GM12874 (cell line): Measurements from ENCODE around the gene MACROD2.

ENCODE experiments used
- TF ChIP-seq, protein P1 (sequence below): IDR thresholded peaks from 2 replicates; pipeline ENCODE4 v1.5.1; 2011; ENCODE audit warnings: low read depth, mild to moderate bottlenecking, control low read depth, low read length, moderate library complexity; ENCODE audit not compliant: insufficient read depth

The MACROD2 gene

DNA sequence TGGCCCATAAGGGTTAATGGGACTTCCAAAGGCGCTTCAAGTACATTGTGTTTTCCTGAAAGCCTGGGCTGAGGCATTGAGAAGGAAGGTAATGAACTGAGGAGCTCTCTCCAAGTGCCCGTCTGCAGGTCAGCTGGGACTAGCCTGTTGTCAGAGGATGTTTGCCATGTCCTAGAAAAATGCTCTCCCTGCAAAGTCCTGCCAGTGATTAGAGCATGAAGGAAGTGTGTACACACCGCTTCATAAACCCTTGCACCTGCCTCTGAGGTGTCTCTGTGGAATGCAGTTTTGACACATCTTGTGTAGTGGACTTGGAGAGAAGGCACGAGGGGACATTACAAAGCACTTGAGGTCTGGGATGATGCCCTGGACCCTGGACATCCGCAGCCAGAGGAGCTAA is 2071.3 kb downstream of the MACROD2 start:
- TF ChIP-seq, protein P1, sequence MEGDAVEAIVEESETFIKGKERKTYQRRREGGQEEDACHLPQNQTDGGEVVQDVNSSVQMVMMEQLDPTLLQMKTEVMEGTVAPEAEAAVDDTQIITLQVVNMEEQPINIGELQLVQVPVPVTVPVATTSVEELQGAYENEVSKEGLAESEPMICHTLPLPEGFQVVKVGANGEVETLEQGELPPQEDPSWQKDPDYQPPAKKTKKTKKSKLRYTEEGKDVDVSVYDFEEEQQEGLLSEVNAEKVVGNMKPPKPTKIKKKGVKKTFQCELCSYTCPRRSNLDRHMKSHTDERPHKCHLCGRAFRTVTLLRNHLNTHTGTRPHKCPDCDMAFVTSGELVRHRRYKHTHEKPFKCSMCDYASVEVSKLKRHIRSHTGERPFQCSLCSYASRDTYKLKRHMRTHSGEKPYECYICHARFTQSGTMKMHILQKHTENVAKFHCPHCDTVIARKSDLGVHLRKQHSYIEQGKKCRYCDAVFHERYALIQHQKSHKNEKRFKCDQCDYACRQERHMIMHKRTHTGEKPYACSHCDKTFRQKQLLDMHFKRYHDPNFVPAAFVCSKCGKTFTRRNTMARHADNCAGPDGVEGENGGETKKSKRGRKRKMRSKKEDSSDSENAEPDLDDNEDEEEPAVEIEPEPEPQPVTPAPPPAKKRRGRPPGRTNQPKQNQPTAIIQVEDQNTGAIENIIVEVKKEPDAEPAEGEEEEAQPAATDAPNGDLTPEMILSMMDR = no peak

DNA sequence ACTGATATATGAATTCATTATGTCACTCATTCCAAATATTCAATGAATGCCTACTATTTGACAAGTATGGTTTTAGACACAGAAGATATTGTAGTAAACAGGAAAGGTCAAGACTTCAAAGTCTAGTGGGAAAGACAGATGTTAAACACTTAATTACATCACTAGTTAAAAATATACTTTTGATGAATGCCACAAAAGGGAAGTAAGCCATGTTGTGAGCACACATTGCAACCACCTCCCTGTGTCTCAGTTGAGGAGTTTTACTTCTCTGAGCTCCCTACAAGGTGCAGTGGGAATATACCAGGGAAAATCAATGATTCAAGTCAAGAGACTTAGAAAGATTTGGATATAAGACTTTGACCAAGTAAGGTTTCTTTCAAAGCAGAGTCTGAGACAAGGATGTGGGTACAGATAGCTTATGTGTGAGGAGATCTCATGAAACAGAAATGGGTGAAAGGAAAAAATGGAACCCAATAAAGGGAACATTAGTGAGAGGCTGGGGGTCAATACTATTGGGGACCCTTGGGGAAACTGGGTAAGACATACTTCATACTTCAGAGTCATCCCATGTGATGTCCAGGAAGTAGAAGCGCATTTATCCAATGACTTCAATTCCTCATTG is 2074.2 kb downstream of the MACROD2 start:
- TF ChIP-seq, protein P1 = no peak

DNA sequence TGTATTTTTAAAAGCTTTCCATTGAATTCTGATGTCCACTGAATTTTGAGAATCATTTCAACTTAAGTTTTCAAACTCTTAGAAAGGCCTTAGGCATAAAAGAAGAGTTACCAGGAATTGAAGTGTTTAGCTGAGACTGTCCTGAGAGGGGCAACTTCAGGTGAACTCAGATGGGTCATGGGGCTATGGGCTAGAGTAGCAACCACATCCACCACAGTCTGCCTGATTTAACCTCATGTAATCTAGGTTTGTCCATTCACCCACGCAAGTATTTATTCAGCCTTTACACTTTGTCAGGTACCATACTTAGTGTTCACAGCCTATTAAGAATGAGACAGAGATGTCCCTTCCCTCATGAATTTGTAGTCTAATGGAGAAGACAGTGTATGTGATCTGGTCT is 2076.9 kb downstream of the MACROD2 start:
- TF ChIP-seq, protein P1 = no peak

DNA sequence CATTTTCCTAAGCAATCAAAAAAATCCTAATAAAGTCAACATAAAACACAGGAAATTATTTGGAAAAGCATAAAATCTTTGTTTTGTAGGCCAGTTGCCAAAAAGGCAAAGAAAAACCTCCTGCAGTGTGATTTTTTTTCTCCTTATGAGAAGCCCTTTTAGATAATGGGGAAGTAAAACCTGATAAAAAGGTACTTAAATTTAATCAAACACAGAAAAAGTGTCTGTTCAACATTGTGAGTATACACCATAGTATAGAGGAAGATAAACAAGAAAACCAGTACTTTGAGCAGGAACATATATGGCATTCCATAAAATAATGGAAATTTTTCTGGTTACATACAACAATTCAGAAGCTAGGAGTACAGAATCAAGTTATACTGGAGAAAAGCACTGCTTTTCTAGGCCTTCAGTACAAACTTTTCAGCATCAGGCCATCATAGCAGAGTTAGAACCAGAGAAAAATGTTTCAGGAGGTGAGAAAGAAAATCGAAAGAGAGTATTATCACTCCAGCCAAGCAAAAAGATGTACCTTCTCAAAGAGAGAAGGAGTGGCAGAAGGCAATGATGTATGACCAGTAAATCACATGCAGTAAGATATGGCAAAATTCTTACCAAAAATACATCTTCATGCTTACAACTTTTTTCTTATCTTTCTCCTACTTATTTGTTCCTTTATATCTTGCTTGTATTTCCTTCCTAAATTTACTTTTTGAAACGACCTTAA is 2083.0 kb downstream of the MACROD2 start:
- TF ChIP-seq, protein P1 = no peak

DNA sequence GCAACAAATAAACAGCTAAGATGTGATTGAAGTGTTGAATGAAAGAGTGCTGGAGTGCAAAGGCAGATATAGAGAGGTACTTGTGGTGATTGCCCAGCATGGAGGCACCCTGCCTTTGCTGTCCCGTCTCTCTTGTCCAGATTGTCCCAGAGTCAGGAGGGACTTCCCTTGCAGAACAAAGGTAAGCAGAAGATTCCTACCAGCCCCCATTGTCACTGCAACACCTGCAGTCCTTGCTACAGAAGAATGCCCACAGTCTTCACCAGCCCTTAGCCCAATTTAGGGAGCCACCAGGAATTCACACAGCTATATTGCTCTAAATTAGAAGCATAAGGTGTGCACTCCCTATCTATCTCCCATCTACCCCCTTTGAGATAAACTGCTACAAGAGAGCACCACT is 2086.1 kb downstream of the MACROD2 start:
- TF ChIP-seq, protein P1 = no peak

DNA sequence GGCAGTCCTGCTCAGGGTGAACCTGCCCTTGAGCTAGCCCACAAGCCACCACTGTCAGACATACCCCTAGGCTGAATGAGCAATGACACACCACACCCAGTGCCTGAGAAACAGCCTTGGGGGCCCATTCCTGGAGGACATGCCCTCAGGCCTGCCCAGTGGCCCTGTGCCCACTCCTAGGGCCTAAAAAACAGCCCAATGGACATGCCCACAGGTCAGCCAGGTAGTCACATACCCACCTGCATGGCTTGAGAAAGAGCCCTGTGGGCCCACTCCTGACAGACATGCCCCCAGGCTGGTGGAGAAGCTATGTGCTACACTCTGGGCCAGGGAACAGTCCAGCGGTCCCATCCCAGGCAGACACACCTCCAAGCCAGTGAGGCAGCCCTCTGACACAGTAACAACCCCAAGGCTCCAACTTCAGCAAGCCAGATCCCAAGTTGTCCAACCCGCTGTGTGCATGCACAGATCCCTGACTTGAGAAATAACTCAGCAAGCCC is 2086.8 kb downstream of the MACROD2 start:
- TF ChIP-seq, protein P1 = no peak

DNA sequence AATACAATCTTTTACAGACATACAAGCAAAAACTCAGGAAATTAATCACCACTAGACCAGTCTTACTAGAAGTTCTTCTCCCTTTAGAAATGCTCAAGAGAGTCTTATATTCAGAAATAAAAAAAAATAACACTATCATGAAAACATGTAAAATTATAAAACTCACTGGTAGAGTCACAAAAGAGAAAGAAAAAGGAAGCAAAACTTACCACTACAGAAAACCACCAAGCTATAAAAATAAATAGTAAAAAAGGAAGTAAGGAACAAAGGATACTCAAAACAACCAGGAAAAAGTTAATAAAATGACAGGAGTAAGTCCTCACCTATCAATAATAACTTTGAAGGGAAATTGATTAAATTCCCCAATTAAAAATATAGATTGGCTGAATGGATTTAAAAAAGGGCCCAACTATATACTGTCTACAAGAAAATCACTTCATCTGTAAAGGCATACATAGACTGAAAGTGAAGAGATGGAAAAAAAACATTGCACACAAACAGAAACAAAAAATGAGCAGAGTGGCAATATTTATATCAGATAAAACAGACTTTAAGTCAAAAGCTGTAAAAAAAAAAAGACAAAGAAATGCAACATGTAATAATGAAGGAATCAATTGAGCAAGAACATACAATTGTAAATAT is 2088.4 kb downstream of the MACROD2 start:
- TF ChIP-seq, protein P1 = no peak
